D721Med (cell line): ENCODE measurements around the gene LRWD1.
"Not testable (repeated sequence)": the region's sequence is repeated elsewhere in the genome, so short reads cannot be mapped to it uniquely, and the experiment has no call there.

Experiments
- DNase-seq: peaks from one replicate; pipeline ENCODE4 v3.0.0; 2011; ENCODE audit warnings: low spot score; ENCODE audit not compliant: insufficient read length
- FAIRE-seq: peaks from 2 replicates; lab custom pipeline; 2011; peaks lifted over from hg19 to GRCh38; lab: Jason Lieb, UNC
- CTCF ChIP-seq: IDR thresholded peaks from 2 replicates; pipeline ENCODE4 v1.5.1; 2012; ENCODE audit warnings: mild to moderate bottlenecking, control low read depth; ENCODE audit not compliant: insufficient read depth; ENCODE audit errors: missing control alignments

Gene LRWD1

GRCh38 chr7:102468478-102469350 lies 3.9 kb downstream of the LRWD1 start:
- no peak for TF ChIP-seq CTCF
- FAIRE-seq (no peak), DNase-seq (no peak)

GRCh38 chr7:102469351-102469971 lies 4.7 kb downstream of the LRWD1 start:
- no peak for FAIRE-seq
- DNase-seq: no peak
- TF ChIP-seq CTCF: no peak

GRCh38 chr7:102469972-102470825 lies 5.4 kb downstream of the LRWD1 start:
- no peak for FAIRE-seq
- TF ChIP-seq CTCF: no peak
- no peak for DNase-seq

- TF ChIP-seq CTCF: no peak
- no peak for FAIRE-seq
- DNase-seq: no peak
These were observed 7.0 kb downstream of the LRWD1 start for GRCh38 chr7:102471791-102472125.

DNA sequence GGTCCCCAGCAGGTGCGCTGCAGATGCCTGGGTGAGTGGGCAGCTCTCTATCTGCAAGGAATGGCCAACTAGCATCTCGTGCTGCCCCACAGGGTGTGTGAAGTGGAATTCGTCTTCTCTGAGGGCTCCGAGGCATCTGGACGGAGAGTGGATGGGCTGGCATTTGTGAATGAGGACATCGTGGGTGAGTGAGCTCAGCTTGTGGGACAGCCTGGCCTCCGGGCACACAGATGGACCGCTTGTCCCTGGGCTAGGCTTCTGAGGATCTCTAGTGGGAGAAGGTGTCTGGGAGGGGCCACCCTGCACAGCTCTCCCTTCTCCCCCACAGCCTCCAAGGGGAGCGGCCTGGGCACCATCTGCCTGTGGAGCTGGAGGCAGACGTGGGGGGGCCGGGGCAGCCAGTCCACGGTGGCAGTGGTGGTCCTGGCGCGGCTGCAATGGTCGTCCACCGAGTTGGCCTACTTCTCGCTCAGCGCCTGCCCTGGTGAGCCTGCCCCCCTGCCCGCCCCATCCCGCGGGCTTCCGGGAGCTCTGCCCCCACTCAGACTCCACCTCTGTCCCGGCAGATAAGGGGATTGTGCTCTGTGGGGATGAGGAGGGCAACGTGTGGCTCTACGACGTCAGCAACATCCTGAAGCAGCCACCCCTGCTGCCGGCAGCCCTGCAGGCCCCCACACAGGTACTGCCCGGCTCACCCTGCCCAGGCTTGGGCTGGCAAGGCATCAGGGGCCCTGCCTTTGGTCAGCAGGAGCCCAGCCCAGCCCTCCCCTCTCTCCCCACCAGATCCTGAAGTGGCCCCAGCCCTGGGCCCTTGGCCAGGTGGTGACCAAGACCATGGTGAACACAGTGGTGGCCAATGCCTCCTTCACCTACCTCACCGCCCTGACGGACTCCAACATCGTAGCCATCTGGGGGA lies 7.6 kb downstream of the LRWD1 start:
- FAIRE-seq: no peak
- no peak for DNase-seq
- no peak for TF ChIP-seq CTCF

DNA sequence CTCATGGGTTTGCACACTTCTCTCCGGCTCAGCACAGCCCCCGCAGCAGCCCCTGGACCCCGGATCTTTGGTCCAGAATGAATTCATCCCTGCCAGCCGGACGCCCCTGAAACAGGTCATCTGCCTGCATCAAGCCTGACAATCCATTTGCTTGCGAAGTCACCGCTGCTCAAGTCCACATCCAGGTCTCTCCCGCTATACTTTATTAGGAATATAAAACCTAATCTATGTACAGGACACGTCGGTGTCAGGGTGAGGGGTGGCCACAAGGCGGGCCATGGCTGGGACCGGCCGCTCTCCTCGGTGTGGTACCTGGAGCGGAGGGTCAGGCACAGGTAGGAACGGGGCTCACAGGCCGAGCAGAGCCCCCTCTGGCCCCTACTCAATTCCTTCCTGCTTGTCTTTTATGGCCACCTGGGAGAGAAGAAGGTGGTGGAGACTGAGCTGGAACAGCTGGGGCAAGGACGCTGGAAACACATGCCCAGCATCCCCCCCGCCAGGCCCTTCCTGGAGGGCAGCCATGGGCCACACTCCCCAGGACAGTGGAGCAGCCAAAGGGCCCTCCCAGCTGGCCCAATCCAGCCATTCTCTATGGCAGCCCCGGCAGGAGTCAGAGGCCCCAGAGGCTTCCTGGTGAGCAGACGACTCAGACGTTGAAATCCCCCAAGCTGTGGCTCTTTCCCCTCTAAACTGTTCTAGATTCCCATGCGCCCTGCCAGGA lies 8.6 kb downstream of the LRWD1 start:
- FAIRE-seq (no peak), DNase-seq (no peak)
- no peak for TF ChIP-seq CTCF

DNA sequence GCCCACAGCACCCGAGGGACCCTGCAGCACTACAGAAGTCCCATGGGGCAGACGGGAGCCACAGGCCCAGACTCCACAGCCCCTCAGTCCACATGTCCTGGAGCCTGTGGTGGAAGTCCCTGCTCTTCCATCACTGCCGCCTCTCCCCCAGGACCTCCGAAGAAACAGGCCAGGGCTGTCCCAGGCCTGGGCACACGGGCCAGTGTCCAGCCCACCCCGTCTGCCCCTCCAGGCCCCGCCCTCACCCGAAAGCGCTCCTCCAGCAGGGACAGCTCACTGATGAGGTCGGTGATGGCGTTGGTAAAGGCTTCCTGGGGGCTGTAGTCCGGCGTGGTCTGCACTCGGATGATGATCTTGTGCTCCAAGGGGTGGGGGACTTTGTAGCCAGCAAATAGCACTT lies 9.3 kb downstream of the LRWD1 start:
- DNase-seq, FAIRE-seq: not testable (repeated sequence)

DNA sequence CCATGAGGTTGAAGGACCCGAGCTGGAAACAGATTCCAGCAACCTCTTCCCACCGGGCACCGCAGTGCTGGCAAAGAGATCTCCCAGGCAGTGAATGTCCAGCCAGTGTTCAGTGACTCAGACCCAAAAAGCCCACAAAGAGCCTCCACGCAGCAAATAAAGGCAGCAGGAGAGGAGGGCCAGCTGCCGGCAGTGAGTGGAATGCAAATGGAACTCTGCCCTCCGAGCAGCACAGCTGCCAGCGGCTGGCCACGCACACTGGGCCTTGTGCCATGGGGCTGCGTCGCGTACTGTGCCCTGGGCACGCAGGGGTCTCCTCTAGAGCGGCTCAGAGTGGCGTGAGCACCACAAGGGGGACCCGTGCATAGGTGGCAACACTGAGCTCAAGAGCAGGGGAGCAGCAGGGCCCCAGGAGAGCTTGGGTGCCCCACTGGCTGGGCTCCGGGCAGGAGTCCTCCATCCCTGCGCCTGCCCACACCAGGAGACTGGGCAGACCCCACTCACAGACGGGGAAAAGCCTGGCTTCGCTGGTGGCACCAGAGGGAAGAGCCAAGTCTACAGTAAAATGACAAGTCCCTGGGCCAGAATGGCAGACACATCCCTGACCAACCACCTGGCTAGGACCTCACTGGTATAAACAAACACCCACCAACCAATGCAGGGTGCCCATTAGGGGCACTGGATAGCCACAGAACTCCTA lies 10.1 kb downstream of the LRWD1 start:
- FAIRE-seq, DNase-seq: not testable (repeated sequence)
